AG20443 (cell line): ENCODE results near the gene ZNF398.

Experiments used
- DNase-seq: peaks from one replicate; pipeline ENCODE4 v3.0.0; 2012; ENCODE audit warnings: low spot score, mixed read lengths

ZNF398 gene

GRCh38 chr7:149226840-149227494 is 79.7 kb downstream of the ZNF398 start:
- no peak for DNase-seq

- no peak for DNase-seq
These were observed 81.7 kb downstream of the ZNF398 start for GRCh38 chr7:149228831-149229471.

DNA sequence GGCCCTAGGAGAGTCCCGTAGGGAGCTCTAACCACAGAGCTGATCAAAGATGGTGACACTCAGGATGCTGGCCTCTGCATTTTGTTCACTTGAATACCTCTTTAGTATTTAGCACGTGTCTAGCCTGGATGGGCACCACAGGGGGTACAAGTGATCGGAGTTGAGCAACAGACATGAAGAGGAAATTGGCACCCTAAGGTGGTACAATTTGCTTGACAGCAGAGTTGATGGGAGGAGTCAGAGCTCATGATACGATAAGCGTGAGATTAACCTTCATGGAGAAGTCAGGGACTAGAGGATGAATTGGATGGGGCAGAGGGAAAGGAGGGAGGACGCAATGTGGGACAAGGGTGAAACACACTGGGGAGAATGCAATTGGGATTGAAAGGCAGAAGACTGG is 82.3 kb downstream of the ZNF398 start:
- DNase-seq: no peak

- no peak for DNase-seq
These were observed 85.1 kb downstream of the ZNF398 start for GRCh38 chr7:149232362-149232761.
